HL-60/S4 treated with retinoic acid at 250 ng/mL for 4 days and 3 days (cell line): ENCODE measurements around the gene PCSK5.
"Not testable (repeated sequence)": the region's sequence is repeated elsewhere in the genome, so short reads cannot be mapped to it uniquely, and the experiment has no call there.

Source experiments
- in situ Hi-C: fragments of 300-500 bp; cut with MboI; formaldehyde crosslinking; loops from 2 replicates; pipeline ENCODE4 v1.7.0; 2022; ENCODE audit warnings: low sequenced_read_pairs

PCSK5 gene

GRCh38 chr9:75962013-75962661 is 71.7 kb downstream of the PCSK5 start:
- in situ Hi-C loops, result no loop called here

- in situ Hi-C loops, result no loop called here
Observed at GRCh38 chr9:75962662-75963036, 72.2 kb downstream of the PCSK5 start.

DNA sequence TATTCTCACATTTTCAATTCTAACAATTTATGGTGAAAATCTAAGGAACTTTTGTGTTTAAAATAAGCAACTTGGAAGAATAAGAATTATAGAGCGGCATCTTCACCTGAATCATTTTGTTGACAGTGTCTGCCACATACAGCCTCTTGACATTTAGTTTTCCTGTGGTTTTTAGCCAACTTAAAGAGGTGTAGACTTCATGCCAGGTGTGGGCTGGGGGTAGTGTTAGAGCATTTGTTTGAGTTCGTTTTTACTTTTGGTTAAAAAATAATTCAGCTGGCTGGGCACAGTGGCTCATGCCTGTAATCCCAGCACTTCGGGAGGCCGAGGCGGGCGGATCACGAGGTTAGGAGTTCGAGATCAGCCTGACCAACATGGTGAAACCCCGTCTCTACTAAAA is 72.8 kb downstream of the PCSK5 start:
- in situ Hi-C loops, result not testable (repeated sequence)

DNA sequence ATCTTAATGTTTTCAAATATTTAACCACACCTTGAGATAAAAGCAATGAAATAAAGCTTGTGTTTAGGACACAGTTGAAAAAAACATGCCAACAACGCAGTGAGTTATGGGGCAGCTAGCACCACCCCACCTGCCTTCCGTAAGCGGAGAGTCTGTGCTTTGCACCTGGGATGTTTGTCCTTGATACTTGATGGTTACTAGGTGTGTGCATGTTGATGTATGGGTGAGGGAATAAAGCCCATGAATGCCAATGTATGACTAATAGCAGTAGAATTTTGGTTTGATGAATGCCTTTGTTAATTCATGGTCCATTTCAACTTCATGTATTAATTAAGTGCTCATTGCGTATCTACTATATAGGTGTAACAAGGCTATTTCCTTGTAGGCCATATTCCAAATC is 74.0 kb downstream of the PCSK5 start:
- in situ Hi-C loops, result no loop called here

DNA sequence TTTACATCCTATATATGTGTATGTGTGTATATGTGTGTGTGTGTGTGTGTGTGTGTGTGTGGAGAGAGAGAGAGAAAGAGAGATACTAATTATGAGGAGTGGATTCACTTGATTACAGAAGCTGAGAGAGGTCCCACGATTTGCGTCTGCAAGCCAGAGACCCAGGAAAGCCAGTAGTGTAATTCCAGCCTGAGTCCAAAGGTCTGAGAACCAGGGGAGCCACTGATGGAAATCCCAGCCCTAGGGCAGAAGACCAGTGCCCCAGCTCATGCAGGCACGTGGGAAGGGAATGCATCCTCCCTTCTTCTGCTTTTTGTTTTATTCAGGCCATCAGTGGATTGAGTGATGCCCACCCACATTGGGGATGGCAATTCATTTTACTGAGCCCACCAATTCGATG is 74.8 kb downstream of the PCSK5 start:
- in situ Hi-C loops, result no loop called here

- in situ Hi-C loops, result no loop called here
Observed at GRCh38 chr9:75967556-75967955, 77.1 kb downstream of the PCSK5 start.

DNA sequence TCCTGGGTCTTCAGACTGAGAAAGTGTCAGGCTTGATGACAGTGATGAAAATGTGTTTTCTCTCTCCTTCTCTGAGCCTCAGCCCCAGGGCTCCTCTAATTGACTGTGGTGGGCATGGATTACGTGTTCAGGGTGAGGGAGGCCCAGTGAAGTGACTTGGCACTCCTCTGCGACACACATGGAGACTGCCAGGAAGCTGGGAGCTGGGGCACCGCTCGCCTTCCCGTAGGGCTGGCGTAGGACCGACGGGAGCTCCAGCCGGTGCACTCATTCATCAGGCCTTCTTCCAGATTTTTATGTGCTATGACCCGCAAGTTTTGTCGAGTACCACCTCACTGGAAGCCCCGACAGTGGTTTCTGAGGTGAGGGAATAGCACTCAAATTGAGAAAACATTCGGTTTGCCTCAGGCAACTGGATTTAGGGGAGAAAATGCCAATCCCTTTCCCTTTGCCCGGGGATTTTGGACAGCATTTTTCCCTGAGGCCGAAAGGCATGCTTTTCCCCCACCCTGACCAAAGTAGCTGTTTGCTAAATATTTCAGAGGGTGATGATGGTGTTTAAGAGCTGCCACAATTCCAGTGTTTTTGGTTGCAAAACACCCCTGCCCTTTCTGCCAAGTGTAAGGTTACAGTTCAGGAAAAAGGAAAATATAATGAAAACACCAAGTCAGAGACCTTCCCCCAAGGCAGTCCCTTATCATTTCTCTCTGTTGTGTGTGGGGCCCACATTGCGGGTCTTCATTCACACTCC is 83.7 kb downstream of the PCSK5 start:
- in situ Hi-C loops, result no loop called here

DNA sequence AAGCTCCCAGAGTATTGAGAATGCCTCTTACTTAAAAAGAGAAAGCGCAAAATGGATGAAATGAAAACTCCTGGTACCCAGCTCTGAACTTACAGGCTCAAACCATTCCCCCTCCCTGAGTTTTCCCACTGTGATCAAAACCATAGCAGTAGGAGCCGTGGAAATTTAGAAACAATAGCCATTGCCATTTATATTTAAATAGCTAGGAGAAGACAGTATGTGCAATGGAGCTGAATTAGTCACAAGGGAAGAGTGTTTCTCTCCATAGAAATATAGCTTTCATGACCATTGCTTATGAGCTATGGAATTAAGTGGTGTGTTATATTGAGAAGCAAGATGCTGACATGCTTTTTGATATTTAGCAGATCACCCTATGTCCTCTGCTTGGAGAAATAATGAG is 84.6 kb downstream of the PCSK5 start:
- in situ Hi-C loops, result no loop called here

GRCh38 chr9:75976549-75976948 is 86.1 kb downstream of the PCSK5 start:
- in situ Hi-C loops, result no loop called here

DNA sequence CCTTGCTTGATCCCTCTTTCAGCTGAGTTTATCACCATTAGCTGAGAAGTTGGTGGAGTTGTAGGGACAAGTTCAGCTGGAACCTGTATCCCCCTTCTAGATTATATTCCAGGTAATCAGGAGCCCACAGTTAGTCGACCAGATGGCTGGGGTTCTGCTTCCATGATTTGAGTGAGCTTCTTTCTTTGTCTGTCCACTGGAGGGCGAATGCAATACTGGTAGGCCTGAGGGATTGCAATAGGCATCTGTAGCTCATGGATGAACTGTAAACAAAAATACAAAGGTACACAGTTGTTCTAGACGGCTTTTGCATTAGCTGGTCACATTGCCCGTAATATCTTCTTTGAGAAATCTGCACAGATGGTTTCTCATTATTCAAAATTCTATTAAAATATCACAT is 88.9 kb downstream of the PCSK5 start:
- in situ Hi-C loops, result no loop called here

- in situ Hi-C loops, result no loop called here
Observed at GRCh38 chr9:75983319-75984045, 93.0 kb downstream of the PCSK5 start.

GRCh38 chr9:75985515-75985914 is 95.0 kb downstream of the PCSK5 start:
- in situ Hi-C loops, result no loop called here

GRCh38 chr9:75988663-75989062 is 98.2 kb downstream of the PCSK5 start:
- in situ Hi-C loops, result no loop called here

DNA sequence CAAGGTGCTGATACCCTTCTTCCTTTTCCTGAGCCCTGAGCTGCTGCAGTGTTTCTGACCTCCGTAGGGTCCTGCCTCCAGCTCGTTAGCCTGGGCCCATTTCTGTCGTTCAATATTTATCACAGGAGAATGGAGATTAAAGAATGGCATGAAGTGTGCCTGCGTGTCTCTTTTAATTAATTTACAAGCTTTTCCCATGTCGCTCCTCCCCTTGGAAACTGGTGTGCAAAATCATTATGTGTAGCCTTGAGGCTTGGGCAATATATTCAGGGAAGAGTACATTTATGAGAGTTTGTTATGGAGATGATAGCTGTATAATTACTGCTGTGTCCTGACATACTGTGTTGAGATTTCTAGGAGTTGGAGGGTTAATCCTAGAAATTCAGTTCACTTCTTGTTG is 99.7 kb downstream of the PCSK5 start:
- in situ Hi-C loops, result no loop called here

- in situ Hi-C loops, result no loop called here
Observed at GRCh38 chr9:75990576-75991304, 100.3 kb downstream of the PCSK5 start.

GRCh38 chr9:75992482-75993206 is 102.2 kb downstream of the PCSK5 start:
- in situ Hi-C loops, result no loop called here

DNA sequence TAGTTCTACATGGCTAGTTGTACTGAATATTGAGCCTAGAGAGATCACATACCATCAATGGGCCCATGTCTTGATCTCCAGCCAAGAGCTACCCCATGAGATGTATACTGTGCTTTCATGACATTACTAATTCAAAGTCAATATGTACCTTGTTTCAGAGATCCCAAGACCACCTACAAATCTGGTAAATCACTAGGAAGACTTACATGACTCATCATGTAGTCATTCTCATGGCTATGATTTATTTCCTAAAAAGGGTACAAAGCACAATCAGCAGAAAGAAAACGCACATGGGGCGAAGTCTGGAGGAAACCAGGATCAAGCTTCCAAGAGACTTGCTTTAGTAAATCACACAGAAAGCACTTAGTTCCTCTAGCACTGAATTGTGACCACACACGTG is 103.0 kb downstream of the PCSK5 start:
- in situ Hi-C loops, result no loop called here

- in situ Hi-C loops, result no loop called here
Observed at GRCh38 chr9:75995066-75995465, 104.6 kb downstream of the PCSK5 start.

GRCh38 chr9:75996726-75997125 is 106.3 kb downstream of the PCSK5 start:
- in situ Hi-C loops, result no loop called here

- in situ Hi-C loops, result no loop called here
Observed at GRCh38 chr9:75997206-75997605, 106.7 kb downstream of the PCSK5 start.
